ENCODE data around the gene CRYGA.
A peak's percentile ranks its signal among the peaks of the same experiment; 100 is the strongest.

Gene CRYGA

GRCh38 chr2:208163489-208163888 is at the start of gene CRYGA:
CRYGA (minus strand) TSS chr2:208163589; CDS start chr2:208163556, 33 bp downstream.
- DNase-seq, result no peak

- no peak for DNase-seq
Observed at GRCh38 chr2:208210688-208211451, 47.5 kb upstream of the CRYGA start.

- no peak for DNase-seq
Observed at GRCh38 chr2:208208335-208209085, 45.1 kb upstream of the CRYGA start.

- DNase-seq, result no peak
Observed at GRCh38 chr2:208207769-208208168, 44.4 kb upstream of the CRYGA start.

GRCh38 chr2:208204166-208204565 is 40.8 kb upstream of the CRYGA start:
- DNase-seq, result no peak

GRCh38 chr2:208195531-208195930 is 32.1 kb upstream of the CRYGA start:
- no peak for DNase-seq

- DNase-seq, result no peak
Observed at GRCh38 chr2:208192611-208193236, 29.3 kb upstream of the CRYGA start.

- no peak for DNase-seq
Observed at GRCh38 chr2:208189810-208190503, 26.6 kb upstream of the CRYGA start, which contains the start of gene C2orf80. C2orf80 (minus strand) TSS chr2:208190030; CDS start chr2:208186986, 3,044 bp downstream.

- no peak for DNase-seq
Observed at GRCh38 chr2:208189069-208189809, 25.9 kb upstream of the CRYGA start.

- no peak for DNase-seq
Observed at GRCh38 chr2:208186893-208187292, 23.5 kb upstream of the CRYGA start.

- DNase-seq, result no peak
Observed at GRCh38 chr2:208186465-208186864, 23.1 kb upstream of the CRYGA start.

- DNase-seq, result no peak
Observed at GRCh38 chr2:208183972-208184705, 20.8 kb upstream of the CRYGA start.

- DNase-seq, result no peak
Observed at GRCh38 chr2:208183526-208183925, 20.1 kb upstream of the CRYGA start.

GRCh38 chr2:208182835-208183234 is 19.4 kb upstream of the CRYGA start:
- DNase-seq, result no peak

- no peak for DNase-seq
Observed at GRCh38 chr2:208179028-208179609, 15.7 kb upstream of the CRYGA start.

- DNase-seq, result no peak
Observed at GRCh38 chr2:208175840-208176153, 12.4 kb upstream of the CRYGA start.

- peak; percentile 74 to 90 for DNase-seq
Observed at GRCh38 chr2:208175069-208175839, 11.9 kb upstream of the CRYGA start.

- DNase-seq, result no peak
Observed at GRCh38 chr2:208174144-208174543, 10.8 kb upstream of the CRYGA start.

GRCh38 chr2:208172125-208172524 is 8.7 kb upstream of the CRYGA start:
- no peak for DNase-seq

- no peak for DNase-seq
Observed at GRCh38 chr2:208164951-208165755, 1.8 kb upstream of the CRYGA start.

All from hippocampal formation (tissue), 2 donors.